A549 treated with Hydrocortisone at 1 μM for 4 hours (cell line): ENCODE data around the gene PXMP2. TPM values are rescaled to one million over a fixed set of nuclear protein-coding genes. Genes with fewer than 3 reads are reported as not detected.

Experiments used
- total RNA-seq: library from RNA; stranded (reverse); fragments of 200-300 nt; extraction: Qiagen RNA extraction; gene quantifications from 5 replicates; pipeline ENCODE4 v1.2.3, GENCODE V29; 2022

Gene PXMP2
- total RNA-seq, result 20.9 to 32.5 TPM (median 32.0 TPM) in 5 replicates

DNA sequence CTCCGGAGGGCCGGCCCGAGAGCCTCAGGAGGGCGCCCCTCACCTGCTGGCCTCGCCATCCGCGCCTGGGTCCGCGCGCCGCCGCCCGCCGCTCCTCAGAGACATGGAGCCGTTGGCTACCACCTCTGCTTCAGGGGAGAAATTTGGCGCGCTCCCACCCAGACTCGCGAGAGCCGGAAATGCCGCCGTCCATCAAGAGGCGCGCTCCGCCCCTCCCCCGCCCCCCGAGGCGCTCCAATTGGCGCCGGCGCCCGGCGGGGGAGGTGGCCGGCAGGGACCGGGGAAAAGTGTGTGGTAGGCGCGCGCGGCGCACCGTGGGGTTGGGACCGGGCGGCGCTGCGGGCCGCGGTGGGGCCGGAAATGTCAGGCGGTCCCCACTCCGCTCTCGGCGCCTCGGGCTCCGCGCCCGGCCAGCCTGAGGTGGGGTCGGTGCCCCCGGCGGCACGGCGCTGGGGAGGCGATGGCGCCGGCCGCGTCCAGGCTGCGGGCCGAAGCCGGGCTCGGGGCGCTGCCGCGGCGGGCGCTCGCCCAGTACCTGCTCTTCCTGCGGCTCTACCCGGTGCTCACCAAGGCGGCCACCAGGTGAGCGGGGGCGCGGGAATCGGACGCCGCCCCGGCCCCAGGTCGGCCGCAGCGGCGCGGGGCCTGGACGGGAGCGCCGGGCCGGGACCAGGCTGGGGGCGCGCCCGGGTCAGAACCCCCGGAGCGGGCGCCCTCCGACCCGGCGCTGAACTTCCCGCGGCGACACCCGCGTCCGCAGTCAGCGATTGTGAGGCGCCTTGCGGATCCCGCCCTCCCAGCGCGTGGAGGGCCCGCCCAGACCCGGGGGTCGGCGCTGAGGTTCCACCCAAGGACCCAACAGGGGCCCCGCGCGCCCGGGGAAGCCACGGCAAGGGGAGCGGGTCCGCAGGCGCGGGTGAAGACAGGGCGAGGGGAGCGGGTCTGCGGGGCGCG, at the start of gene PXMP2, which contains the start of gene POLE:
PXMP2 (plus strand) TSS at position 377 of the 954 bp plus-strand sequence; CDS start at position 461, 84 bp downstream.
POLE (minus strand) TSS at position 132 of the 954 bp plus-strand sequence; CDS start at position 105, 27 bp downstream.

DNA sequence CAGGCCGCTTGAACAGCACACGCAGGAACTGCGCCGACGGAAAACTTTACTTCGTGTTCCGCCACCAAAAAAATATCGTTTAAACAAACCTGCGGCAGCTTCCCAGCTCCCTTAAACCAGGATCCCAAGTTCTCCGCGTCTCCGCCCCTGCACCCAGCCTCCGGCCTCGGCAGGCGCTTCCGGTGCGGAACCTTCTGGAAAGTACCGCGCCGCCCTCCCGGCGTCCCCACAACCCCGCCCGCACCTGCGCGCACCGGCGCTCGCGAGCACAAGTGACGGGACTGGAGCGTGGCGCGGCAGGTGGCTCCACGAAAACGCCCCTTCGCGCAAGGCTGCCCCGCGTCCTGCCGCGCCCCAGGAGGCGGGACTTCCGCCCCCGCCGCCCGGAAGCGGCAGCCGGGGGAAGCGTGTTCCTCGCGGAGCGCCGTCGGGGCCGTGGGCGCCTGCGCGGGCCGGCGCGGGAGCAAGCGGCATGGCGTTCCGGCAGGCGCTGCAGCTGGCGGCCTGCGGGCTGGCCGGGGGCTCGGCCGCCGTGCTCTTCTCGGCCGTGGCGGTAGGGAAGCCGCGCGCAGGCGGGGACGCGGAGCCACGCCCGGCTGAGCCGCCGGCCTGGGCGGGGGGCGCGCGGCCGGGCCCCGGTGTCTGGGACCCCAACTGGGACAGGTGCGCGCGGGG, 23.2 kb downstream of the PXMP2 start, which contains the start of gene PGAM5:
PGAM5 (plus strand) TSS at position 438 of the 675 bp plus-strand sequence; CDS start at position 473, 35 bp downstream.

Other genes with a start within 250 kb of the PXMP2 start
- 79.5 to 102 TPM (median 92.0 TPM) in 5 replicates for gene FBRSL1, start 197.4 kb upstream of the PXMP2 start, total RNA-seq
- gene LRCOL1, start 77.0 kb upstream of the PXMP2 start, total RNA-seq, result not detected in 5 replicates
- gene P2RX2, start 68.8 kb upstream of the PXMP2 start, total RNA-seq, result not detected in 5 replicates
- 41.1 to 50.1 TPM (median 43.1 TPM) in 5 replicates for gene POLE, start 245 bp upstream of the PXMP2 start, total RNA-seq
- gene PGAM5, start 23.3 kb downstream of the PXMP2 start, total RNA-seq, result 45.5 to 55.1 TPM (median 53.3 TPM) in 5 replicates
- gene ANKLE2, start 74.2 kb downstream of the PXMP2 start, total RNA-seq, result 67.9 to 87.0 TPM (median 74.3 TPM) in 5 replicates
- 19.4 to 30.2 TPM (median 21.1 TPM) in 5 replicates for gene GOLGA3, start 141.3 kb downstream of the PXMP2 start, total RNA-seq
- 20.6 to 26.6 TPM (median 22.6 TPM) in 5 replicates for gene CHFR, start 200.0 kb downstream of the PXMP2 start, total RNA-seq